ENCODE results near the gene OXLD1. TPM values are rescaled to one million over a fixed set of nuclear protein-coding genes. Genes with fewer than 3 reads are reported as not detected.

The OXLD1 gene
- total and polyA plus RNA-seq, 9 donors = 1.7 to 35.7 (median 20.9) TPM

- H3K27ac ChIP-seq = no peak overlapping the region
- no peaks in the 10 kb centered on the region for H3K4me1 ChIP-seq (ENCODE audit: insufficient read depth)
- TF ChIP-seq EP300 (IDR thresholded peaks at IDR 0.05) = no peak
- TF ChIP-seq CTCF (IDR thresholded peaks at IDR 0.05) = no peak
- TF ChIP-seq POLR2A (IDR thresholded peaks at IDR 0.05) = no peak
- intact Hi-C loops (cut with DNase I) = no loop called here
- no peak for DNase-seq
- no peaks in the 10 kb centered on the region for H3K36me3 ChIP-seq
- 82 to 85% (median 84%) methylated on average over 27 to 35 of the region's 35 CpGs for WGBS, 3 donors
- no peak overlapping the region for H3K4me3 ChIP-seq
- H3K9me3 ChIP-seq = no peaks in the 10 kb centered on the region
- no peaks in the 10 kb centered on the region for H3K27me3 ChIP-seq
These were observed 27.3 kb upstream of the OXLD1 start for GRCh38 chr17:81693509-81694210.

- no peak for DNase-seq
- intact Hi-C loops (cut with DNase I) = no loop called here
- H3K9me3 ChIP-seq = no peaks in the 10 kb centered on the region
- H3K36me3 ChIP-seq = no peaks in the 10 kb centered on the region
- TF ChIP-seq EP300 (IDR thresholded peaks at IDR 0.05) = no peak
- TF ChIP-seq CTCF (IDR thresholded peaks at IDR 0.05) = no peak
- no peak for TF ChIP-seq POLR2A (IDR thresholded peaks at IDR 0.05)
- no peak overlapping the region for H3K4me3 ChIP-seq
- WGBS, 3 donors = 91 to 96% (median 92%) methylated on average over 17 to 20 of the region's 20 CpGs
- H3K27ac ChIP-seq = no peak overlapping the region
- no peaks in the 10 kb centered on the region for H3K4me1 ChIP-seq (ENCODE audit: insufficient read depth)
- H3K27me3 ChIP-seq = no peaks in the 10 kb centered on the region
These were observed 25.2 kb upstream of the OXLD1 start for GRCh38 chr17:81691608-81692007.

GRCh38 chr17:81691196-81691595 is 24.8 kb upstream of the OXLD1 start:
- H3K36me3 ChIP-seq = no peaks in the 10 kb centered on the region
- DNase-seq = no peak
- 86 to 89% (median 89%) methylated on average over 18 of the region's 18 CpGs for WGBS, 3 donors
- no peak overlapping the region for H3K4me3 ChIP-seq
- no peaks in the 10 kb centered on the region for H3K4me1 ChIP-seq (ENCODE audit: insufficient read depth)
- intact Hi-C loops (cut with DNase I) = no loop called here
- no peaks in the 10 kb centered on the region for H3K27me3 ChIP-seq
- H3K27ac ChIP-seq = no peak overlapping the region
- no peak for TF ChIP-seq CTCF (IDR thresholded peaks at IDR 0.05)
- TF ChIP-seq POLR2A (IDR thresholded peaks at IDR 0.05) = no peak
- no peak for TF ChIP-seq EP300 (IDR thresholded peaks at IDR 0.05)
- H3K9me3 ChIP-seq = no peaks in the 10 kb centered on the region

DNA sequence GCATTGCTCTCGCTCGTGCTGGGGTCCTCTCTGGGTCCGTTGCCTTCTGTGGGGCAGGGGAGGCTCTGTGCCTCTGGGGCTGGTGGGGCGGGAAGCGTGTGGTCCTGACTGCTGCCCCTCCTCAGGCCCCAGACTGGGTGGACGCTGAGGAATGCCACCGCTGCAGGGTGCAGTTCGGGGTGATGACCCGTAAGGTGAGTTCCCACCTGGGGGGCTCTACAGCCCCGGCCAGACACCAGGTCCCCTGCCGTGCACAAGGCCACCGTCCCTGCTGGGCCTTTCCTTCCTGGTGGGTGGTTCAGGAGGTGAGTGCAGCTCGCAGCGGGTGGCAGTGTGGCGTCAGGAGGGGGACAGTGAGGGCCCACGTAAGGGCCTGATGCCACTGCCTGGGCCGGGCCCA is 24.1 kb upstream of the OXLD1 start:
- H3K27me3 ChIP-seq = no peaks in the 10 kb centered on the region
- intact Hi-C loops (cut with DNase I) = no loop called here
- 80 to 83% (median 83%) methylated on average over 17 of the region's 17 CpGs for WGBS, 3 donors
- H3K9me3 ChIP-seq = no peaks in the 10 kb centered on the region
- H3K27ac ChIP-seq = no peak overlapping the region
- H3K4me1 ChIP-seq (ENCODE audit: insufficient read depth) = no peaks in the 10 kb centered on the region
- H3K4me3 ChIP-seq = no peak overlapping the region
- H3K36me3 ChIP-seq = no peaks in the 10 kb centered on the region
- no peak for DNase-seq
- no peak for TF ChIP-seq POLR2A (IDR thresholded peaks at IDR 0.05)
- TF ChIP-seq CTCF (IDR thresholded peaks at IDR 0.05) = no peak
- TF ChIP-seq EP300 (IDR thresholded peaks at IDR 0.05) = no peak
